ENCODE results near the gene CHM.

CHM gene

GRCh38 chrX:85907316-85907715, 140.0 kb downstream of the CHM start:
- no peak for DNase-seq (ENCODE audit: low read depth in 2 of 3, low spot score in 1 of 3)

- DNase-seq (ENCODE audit: low read depth in 2 of 3, low spot score in 1 of 3) = no peak
Measured at GRCh38 chrX:85906399-85906798, 141.0 kb downstream of the CHM start.

GRCh38 chrX:85905851-85906250, 141.5 kb downstream of the CHM start:
- DNase-seq (ENCODE audit: low read depth in 2 of 3, low spot score in 1 of 3) = no peak

GRCh38 chrX:85903692-85904471, 143.5 kb downstream of the CHM start:
- no peak for DNase-seq (ENCODE audit: low read depth in 2 of 3, low spot score in 1 of 3)

GRCh38 chrX:85897362-85898126, 149.8 kb downstream of the CHM start:
- no peak for DNase-seq (ENCODE audit: low read depth in 2 of 3, low spot score in 1 of 3)

GRCh38 chrX:85882601-85883000, 164.8 kb downstream of the CHM start:
- DNase-seq (ENCODE audit: low read depth in 2 of 3, low spot score in 1 of 3) = no peak

GRCh38 chrX:85870585-85870984, 176.8 kb downstream of the CHM start:
- DNase-seq (ENCODE audit: low read depth in 2 of 3, low spot score in 1 of 3) = no peak

- DNase-seq (ENCODE audit: low read depth in 2 of 3, low spot score in 1 of 3) = no peak
Measured at GRCh38 chrX:85865324-85865723, 182.0 kb downstream of the CHM start.

- no peak for DNase-seq (ENCODE audit: low read depth in 2 of 3, low spot score in 1 of 3)
Measured at GRCh38 chrX:85859426-85859825, 187.9 kb downstream of the CHM start.

- DNase-seq (ENCODE audit: low read depth in 2 of 3, low spot score in 1 of 3) = no peak
Measured at GRCh38 chrX:85851418-85851817, 195.9 kb downstream of the CHM start.

- no peak for DNase-seq (ENCODE audit: low read depth in 2 of 3, low spot score in 1 of 3)
Measured at GRCh38 chrX:85836868-85837267, 210.5 kb downstream of the CHM start.

- no peak for DNase-seq (ENCODE audit: low read depth in 2 of 3, low spot score in 1 of 3)
Measured at GRCh38 chrX:85828771-85829170, 218.6 kb downstream of the CHM start.

GRCh38 chrX:85815203-85815751, 232.1 kb downstream of the CHM start:
- no peak for DNase-seq (ENCODE audit: low read depth in 2 of 3, low spot score in 1 of 3)

Data from stimulated activated CD4-positive, alpha-beta T cell treated with anti-CD3 and anti-CD28 coated beads, Interleukin-12 subunit alpha, Interleukin-12 subunit beta, amount 100 ng/mL, for 48 hours (primary cell).